ENCODE measurements around the gene DGKE.

DGKE gene

GRCh38 chr17:56918916-56919315 lies 85.0 kb downstream of the DGKE start:
- DNase-seq = no peak
